ENCODE measurements around the gene ANKRD23. TPM values are rescaled to one million over a fixed set of nuclear protein-coding genes. Genes with fewer than 3 reads are reported as not detected.
"Not testable (repeated sequence)": the region's sequence is repeated elsewhere in the genome, so short reads cannot be mapped to it uniquely, and the experiment has no call there.

The ANKRD23 gene
- total RNA-seq, 1 donor from 2014 or later, result 5.5 TPM

DNA sequence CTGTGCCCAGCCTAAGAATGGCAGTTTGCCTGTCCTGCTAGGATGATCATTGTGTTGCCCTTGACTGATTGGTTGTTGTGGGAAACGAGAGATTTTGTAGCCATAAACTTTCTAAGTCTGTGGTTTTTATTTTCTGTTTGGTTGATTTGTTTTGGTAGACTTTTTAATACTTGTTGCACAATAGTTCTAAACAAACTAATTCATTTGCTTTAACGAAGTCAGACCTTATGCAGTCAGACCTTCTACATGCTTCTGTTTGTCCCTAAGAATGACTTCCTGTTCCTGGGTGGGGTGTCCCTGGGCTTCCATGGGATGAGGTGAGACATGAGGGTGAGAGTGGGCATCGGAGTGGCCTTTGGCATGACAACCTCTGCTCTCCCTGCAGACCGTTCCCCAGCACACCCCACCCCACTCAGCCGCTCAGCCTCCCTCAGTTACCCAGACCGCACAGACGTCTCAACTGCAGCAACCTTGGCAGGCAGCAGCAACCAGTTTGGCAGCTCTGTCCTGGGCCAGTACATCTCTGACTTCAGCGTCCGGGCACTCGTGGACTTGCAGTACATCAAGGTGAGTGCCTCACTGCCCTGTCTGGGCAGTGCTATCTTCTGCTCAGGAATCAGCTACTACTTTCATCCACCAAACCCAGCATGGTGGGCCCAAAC lies 35.5 kb downstream of the ANKRD23 start:
- peak; percentile 75 for ATAC-seq
- DNase-seq, result peak; percentile 75
- intact Hi-C loops (cut with micrococcal nuclease), result no loop called here

DNA sequence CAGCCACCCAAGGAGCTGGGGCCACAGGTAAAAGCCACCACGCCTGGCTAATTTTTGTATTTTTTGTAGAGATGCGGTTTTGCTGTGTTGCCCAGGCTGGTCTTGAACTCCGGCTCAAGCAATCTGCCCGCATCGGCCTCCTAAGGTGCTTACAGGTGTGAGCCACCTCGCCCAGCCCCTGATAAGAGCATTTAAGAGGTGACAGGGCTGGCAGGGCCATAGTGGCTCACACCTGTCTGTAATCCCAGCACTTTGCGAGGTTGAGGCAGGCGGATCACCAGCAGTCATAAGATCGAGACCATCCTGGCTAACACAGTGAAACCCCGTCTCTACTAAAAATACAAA lies 36.7 kb downstream of the ANKRD23 start:
- DNase-seq (no peak), ATAC-seq (no peak)
- intact Hi-C loops (cut with micrococcal nuclease), result no loop called here

DNA sequence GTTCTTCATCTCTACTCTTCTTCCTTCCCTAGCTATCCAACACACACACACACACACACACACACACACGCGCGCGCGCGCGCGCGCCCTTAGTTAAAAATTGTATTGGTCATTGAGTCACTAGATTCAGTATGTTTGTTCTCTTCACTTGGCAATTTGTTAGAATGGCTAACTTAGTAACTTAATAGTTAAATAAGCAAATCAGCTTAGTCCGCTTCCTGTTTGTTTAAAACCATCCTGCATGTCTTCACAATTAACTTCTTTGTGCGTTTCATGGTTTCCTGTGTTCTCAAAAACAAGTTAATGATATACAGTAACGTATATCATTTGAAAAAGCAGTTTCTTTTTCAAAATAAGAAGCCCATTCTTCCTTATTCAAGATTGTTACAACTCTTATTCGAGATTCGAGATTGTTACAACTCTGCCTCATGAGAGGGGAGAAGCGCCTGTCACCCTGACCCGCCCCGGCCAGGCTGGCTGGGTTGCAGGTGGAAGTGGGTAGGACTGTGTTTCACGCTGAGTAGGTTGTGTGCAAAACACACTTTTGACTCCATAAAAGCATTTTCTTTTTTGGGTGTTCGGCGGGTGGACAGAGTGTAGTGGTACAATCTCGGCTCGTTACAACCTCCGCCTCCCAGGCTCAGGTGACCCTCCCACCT lies 37.2 kb downstream of the ANKRD23 start:
- intact Hi-C loops (cut with micrococcal nuclease), result no loop called here
- DNase-seq (no peak), ATAC-seq (no peak)

GRCh38 chr2:96805946-96806345 lies 37.9 kb downstream of the ANKRD23 start:
- intact Hi-C loops (cut with micrococcal nuclease); ATAC-seq: not testable (repeated sequence)

DNA sequence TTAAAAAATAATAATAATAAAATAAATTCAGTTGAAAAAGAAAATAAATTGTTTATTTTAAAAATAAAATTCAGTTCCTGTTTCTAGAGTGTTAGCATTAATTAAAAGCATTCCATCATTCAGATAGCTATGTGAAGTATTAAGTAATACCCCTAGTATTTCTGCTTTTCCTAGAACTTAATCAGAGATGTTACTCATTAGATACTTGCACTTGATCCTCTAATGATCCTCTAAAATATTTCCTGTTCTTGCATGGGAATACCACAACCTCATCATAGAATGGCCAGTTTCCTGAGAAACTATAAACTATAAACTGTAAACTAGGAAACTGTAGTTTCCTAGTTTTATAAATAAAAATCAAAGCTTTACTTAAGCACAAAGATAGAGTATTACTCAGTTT lies 38.8 kb downstream of the ANKRD23 start:
- intact Hi-C loops (cut with micrococcal nuclease), result no loop called here
- ATAC-seq (no peak), DNase-seq (no peak)

More at GRCh38 chr2:96805946-96806345, 37.9 kb downstream of the ANKRD23 start:
- DNase-seq, result not testable (repeated sequence)

DNA sequence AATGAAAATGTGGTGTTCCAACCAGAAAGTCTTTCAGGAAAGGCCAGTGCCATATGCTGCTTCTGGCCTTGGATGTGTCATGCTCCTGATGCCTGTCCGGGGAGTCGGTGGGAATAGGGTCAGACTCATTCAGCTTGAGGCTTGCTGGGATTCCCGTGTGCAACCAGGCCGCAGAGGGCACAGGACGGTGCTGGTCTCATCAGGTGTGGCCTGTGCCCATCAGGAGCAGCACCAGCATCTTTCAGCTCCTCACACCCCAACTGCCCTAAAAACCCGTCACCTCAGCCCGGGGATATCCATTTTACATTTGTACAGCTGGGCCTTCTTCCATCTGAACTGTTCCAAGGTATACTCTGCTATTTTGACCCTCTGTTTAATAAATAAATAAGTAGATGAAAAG lies 41.1 kb downstream of the ANKRD23 start:
- ATAC-seq, result no peak
- DNase-seq, result no peak
- intact Hi-C loops (cut with micrococcal nuclease), result no loop called here

- intact Hi-C loops (cut with micrococcal nuclease), result no loop called here
- DNase-seq, result no peak
- ATAC-seq, result no peak
These were observed 41.8 kb downstream of the ANKRD23 start for GRCh38 chr2:96801786-96802595.

- ATAC-seq, result peak; percentile 92
- intact Hi-C loops (cut with micrococcal nuclease), result no loop called here
These were observed 42.6 kb downstream of the ANKRD23 start for GRCh38 chr2:96801005-96801785.

GRCh38 chr2:96800061-96801004 lies 43.5 kb downstream of the ANKRD23 start:
- ATAC-seq (peak; percentile 5), DNase-seq (no peak)
- intact Hi-C loops (cut with micrococcal nuclease), result no loop called here

More at GRCh38 chr2:96801005-96801785, 42.6 kb downstream of the ANKRD23 start:
- DNase-seq, result peak; percentile 86

GRCh38 chr2:96799623-96799935 lies 44.2 kb downstream of the ANKRD23 start:
- ATAC-seq (no peak), DNase-seq (no peak)
- intact Hi-C loops (cut with micrococcal nuclease), result no loop called here

GRCh38 chr2:96798733-96799622 lies 44.8 kb downstream of the ANKRD23 start:
- ATAC-seq (no peak), DNase-seq (no peak)
- intact Hi-C loops (cut with micrococcal nuclease), result no loop called here

GRCh38 chr2:96797066-96797625 lies 46.7 kb downstream of the ANKRD23 start:
- DNase-seq, result no peak
- no peak for ATAC-seq
- intact Hi-C loops (cut with micrococcal nuclease), result no loop called here

DNA sequence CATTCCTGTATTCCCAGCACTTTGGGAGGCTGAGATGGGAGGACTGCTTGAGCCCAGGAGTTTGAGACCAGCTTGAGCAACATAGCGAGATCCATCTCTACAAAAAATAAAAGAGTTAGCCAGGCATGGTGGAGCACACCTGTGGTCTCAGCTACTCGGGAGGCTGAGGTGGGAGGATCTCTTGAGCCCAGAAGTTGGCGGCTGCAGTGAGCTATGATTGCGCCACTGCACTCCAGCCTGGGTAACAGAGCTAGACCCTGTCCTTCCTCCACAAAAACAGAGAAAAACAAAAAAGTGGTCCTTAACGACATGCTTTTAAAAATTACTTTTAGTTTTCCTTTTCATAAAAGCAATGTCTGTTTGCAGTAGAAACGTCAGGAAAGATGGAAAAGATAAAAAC lies 47.3 kb downstream of the ANKRD23 start:
- DNase-seq; ATAC-seq; intact Hi-C loops (cut with micrococcal nuclease): not testable (repeated sequence)

GRCh38 chr2:96795076-96795475 lies 48.7 kb downstream of the ANKRD23 start:
- DNase-seq (no peak), ATAC-seq (no peak)
- intact Hi-C loops (cut with micrococcal nuclease), result no loop called here

GRCh38 chr2:96792772-96793749 lies 50.8 kb downstream of the ANKRD23 start:
- intact Hi-C loops (cut with micrococcal nuclease), result no loop called here
- ATAC-seq (peak; percentile 71), DNase-seq (peak; percentile 53)

DNA sequence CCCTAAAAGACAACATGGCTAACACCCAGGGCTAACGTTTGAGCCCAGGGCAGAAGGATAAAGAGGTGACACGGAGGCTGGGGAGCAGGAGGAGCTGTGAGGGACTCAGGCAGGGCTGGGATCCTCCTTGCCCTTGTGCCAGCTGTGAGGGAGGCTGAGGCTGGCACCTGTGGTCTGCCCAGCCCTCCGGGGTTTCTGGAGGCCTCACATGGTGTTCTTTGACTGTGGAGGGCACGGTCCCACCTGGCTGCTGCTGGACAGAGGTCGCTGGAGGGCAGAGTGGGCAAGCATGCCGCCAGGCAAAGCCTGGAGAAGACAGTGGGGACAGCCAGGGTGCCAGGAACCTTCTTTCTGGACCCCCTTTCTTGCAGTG lies 54.6 kb downstream of the ANKRD23 start:
- no peak for DNase-seq
- intact Hi-C loops (cut with micrococcal nuclease), result no loop called here
- ATAC-seq, result peak; percentile 29

All from left ventricle myocardium superior (tissue), 1 donor.